Tibial artery (tissue), 4 donors: ENCODE data around the gene FNBP1L.

Experiments
- DNase-seq, 2 donors: peaks; one replicate each; pipeline ENCODE4 v3.0.0-alpha.2; 2019
- H3K27ac ChIP-seq, 2 donors: fragments of 200-600 bp; sonication (generic) in 1 of 2; 1 replicate in 1 of 2; 2 replicates in 1 of 2; pipeline ENCODE4 v1.5.1; 2018 to 2019; ENCODE audit warnings: mild to moderate bottlenecking in 1 of 2
- H3K27me3 ChIP-seq, 2 donors: fragments of 200-600 bp; sonication (generic) in 1 of 2; one replicate each; pipeline versions ENCODE4 v1.5.1 to v1.6.0; 2016 to 2019
- H3K36me3 ChIP-seq, 3 donors: fragments of 200-600 bp; sonication (generic) in 2 of 3; one replicate each; pipeline ENCODE4 v1.5.1; 2016 to 2019; ENCODE audit warnings: mild to moderate bottlenecking in 2 of 3
- H3K4me1 ChIP-seq, 4 donors: fragments of 200-600 bp; sonication (generic) in 2 of 4; 1 replicate in 3 of 4; 2 replicates in 1 of 4; pipeline ENCODE4 v1.5.1; 2016 to 2019
- H3K4me3 ChIP-seq, 2 donors: fragments of 200-600 bp; sonication (generic) in 1 of 2; 1 replicate in 1 of 2; 2 replicates in 1 of 2; pipeline ENCODE4 v1.5.1; 2018 to 2019; ENCODE audit warnings: mild to moderate bottlenecking in 2 of 2
- H3K9me3 ChIP-seq, 3 donors: fragments of 200-600 bp; sonication (generic) in 1 of 3; one replicate each; pipeline ENCODE4 v1.5.1; 2016 to 2019
- intact Hi-C: fragments of 100-400 bp; cut with DNase I; formaldehyde crosslinking; loops from one replicate; pipeline ENCODE4 v1.15.0; 2023; ENCODE audit warnings: low total_unique reads
- TF ChIP-seq, protein P1 (sequence below), 2 experiments: fragments of 200-600 bp in 1 of 2; fragments of 450-650 bp in 1 of 2; IDR thresholded peaks; one replicate each; pipeline ENCODE4 v1.5.1; 2017 to 2019; ENCODE audit warnings: antibody characterized with exemption in 2 of 2, mild to moderate bottlenecking in 1 of 2, moderate library complexity in 1 of 2

FNBP1L gene

DNA sequence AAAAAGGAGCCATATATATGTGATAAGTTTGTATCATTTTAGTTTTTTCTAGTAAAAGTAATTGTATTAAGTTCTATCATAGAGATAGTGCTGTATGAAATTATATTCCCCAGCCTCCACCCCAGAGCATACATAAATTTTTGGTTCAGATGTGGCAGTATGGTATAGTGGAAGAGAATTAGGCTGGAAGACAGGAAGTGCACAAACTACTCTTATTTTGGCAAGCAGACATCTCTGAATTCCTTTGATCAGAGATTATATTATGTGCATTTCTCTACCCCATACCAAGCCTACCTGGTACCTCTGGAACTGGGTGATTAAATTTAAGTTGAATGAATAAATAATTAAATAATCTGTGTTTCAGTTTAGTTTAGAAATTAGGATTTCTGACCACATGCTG lies 55.9 kb downstream of the FNBP1L start:
- no peak overlapping the region for H3K4me3 ChIP-seq
- H3K27me3 ChIP-seq, result no peaks in the 10 kb centered on the region
- intact Hi-C loops, result no loop called here
- H3K27ac ChIP-seq, result no peak overlapping the region
- no peaks in the 10 kb centered on the region for H3K4me1 ChIP-seq
- TF ChIP-seq, protein P1, sequence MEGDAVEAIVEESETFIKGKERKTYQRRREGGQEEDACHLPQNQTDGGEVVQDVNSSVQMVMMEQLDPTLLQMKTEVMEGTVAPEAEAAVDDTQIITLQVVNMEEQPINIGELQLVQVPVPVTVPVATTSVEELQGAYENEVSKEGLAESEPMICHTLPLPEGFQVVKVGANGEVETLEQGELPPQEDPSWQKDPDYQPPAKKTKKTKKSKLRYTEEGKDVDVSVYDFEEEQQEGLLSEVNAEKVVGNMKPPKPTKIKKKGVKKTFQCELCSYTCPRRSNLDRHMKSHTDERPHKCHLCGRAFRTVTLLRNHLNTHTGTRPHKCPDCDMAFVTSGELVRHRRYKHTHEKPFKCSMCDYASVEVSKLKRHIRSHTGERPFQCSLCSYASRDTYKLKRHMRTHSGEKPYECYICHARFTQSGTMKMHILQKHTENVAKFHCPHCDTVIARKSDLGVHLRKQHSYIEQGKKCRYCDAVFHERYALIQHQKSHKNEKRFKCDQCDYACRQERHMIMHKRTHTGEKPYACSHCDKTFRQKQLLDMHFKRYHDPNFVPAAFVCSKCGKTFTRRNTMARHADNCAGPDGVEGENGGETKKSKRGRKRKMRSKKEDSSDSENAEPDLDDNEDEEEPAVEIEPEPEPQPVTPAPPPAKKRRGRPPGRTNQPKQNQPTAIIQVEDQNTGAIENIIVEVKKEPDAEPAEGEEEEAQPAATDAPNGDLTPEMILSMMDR (IDR thresholded peaks at IDR 0.05), result no peak
- DNase-seq, result no peak
- no peaks in the 10 kb centered on the region for H3K36me3 ChIP-seq
- H3K9me3 ChIP-seq, result no peaks in the 10 kb centered on the region

DNA sequence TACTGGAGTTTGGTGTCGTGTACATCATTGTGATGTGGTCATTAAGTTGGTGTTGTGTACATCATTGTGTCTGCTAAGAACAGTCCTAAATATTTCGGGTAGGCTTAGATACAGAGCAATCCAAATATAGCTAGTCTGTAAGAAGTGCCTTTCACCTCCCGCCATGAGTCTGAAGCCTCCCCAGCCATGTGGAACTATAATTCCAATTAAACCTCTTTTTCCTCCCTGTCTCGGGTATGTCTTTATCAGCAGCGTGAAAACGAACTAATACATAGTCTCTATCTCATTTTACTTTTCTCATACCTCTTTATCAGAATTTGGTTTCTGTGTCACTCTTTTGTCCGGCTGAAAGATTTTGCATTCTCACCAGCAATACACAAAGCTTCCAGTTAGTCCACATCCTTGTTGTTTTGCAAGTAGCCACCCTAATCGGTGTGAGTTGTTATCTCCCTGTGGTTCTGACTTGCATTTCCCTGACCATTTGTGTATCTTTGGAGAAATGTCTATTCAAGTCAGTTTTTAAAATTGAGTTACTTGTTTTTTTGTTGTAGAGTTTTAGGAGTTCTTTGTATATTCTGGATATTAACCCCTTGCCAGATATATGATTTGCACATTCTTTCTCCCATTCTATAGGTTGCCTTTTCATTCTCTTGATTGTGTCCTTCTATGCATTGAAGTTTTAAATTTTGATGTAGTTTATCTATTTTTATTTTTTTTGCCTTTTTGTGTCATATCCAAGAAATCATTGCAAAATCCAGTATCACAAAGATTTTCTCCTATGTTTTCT lies 56.5 kb downstream of the FNBP1L start:
- DNase-seq, result no peak
- TF ChIP-seq, protein P1 (IDR thresholded peaks at IDR 0.05), result no peak
- Histone ChIP-seq H3K27ac (no peak overlapping the region), H3K36me3 (no peaks in the 10 kb centered on the region), H3K9me3 (no peaks in the 10 kb centered on the region), H3K4me1 (no peaks in the 10 kb centered on the region), H3K27me3 (no peaks in the 10 kb centered on the region), H3K4me3 (no peak overlapping the region)
- intact Hi-C loops, result no loop called here

DNA sequence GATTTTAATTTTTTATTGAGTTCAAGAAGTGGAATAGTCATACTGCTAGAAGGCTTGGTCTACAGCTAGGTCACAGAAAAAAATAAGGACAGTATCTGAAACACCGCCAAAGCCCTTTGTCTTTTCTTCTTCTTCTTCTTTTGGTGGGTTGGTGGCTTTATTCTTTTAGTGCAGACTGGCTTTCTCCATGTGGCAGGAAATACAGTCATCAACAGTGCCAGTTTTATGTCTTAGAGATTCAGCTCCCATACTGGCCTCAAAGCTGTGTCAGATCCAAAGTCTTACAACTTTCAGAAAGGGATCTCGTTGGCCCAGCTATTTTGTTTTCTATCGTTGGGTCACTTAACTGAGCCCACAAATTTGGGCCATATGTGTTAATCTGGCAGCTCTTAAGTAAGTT lies 58.2 kb downstream of the FNBP1L start:
- Histone ChIP-seq H3K36me3 (no peaks in the 10 kb centered on the region), H3K27me3 (no peaks in the 10 kb centered on the region), H3K27ac (no peak overlapping the region), H3K4me3 (no peak overlapping the region), H3K9me3 (no peaks in the 10 kb centered on the region), H3K4me1 (no peaks in the 10 kb centered on the region)
- TF ChIP-seq, protein P1 (IDR thresholded peaks at IDR 0.05), result no peak
- intact Hi-C loops, result no loop called here
- no peak for DNase-seq

DNA sequence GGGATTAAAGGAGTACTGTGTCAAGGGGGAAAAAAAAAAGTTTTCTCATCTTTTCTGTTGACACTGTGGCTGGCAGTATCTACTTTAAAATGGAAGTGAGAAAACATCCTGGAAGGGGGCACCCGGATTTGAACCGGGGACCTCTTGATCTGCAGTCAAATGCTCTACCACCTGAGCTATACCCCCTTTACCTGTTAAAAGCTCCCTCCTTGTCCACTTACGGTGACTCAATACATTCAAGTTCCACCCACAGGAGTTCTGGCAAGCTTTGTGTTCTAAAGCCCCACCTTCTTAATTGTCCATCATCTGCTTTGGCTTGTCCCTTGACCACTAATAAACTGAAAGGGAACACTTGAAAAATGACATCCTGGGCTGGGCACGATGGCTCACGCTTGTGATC lies 68.2 kb downstream of the FNBP1L start:
- TF ChIP-seq, protein P1 (IDR thresholded peaks at IDR 0.05), result no peak
- intact Hi-C loops, result no loop called here
- DNase-seq, result no peak

GRCh38 chr1:93518516-93518915 lies 70.6 kb downstream of the FNBP1L start:
- Histone ChIP-seq H3K4me3 (no peak overlapping the region), H3K27ac (no peak overlapping the region), H3K36me3 (no peaks in the 10 kb centered on the region), H3K9me3 (no peaks in the 10 kb centered on the region), H3K4me1 (no peaks in the 10 kb centered on the region), H3K27me3 (no peaks in the 10 kb centered on the region)
- intact Hi-C loops, result no loop called here
- TF ChIP-seq, protein P1 (IDR thresholded peaks at IDR 0.05), result no peak
- DNase-seq, result no peak

More for the DNA sequence above, 68.2 kb downstream of the FNBP1L start:
- no peaks in the 10 kb centered on the region for H3K27me3 ChIP-seq
- no peaks in the 10 kb centered on the region for H3K9me3 ChIP-seq
- H3K4me3 ChIP-seq, result no peak overlapping the region
- H3K4me1 ChIP-seq, result no peaks in the 10 kb centered on the region
- no peak overlapping the region for H3K27ac ChIP-seq
- H3K36me3 ChIP-seq, result no peaks in the 10 kb centered on the region
